ENCODE results near the gene DISC1.

The DISC1 gene

GRCh38 chr1:231677442-231677841, 50.9 kb downstream of the DISC1 start:
- H3K27ac ChIP-seq (ENCODE audit: low read depth, low read length, poor library complexity, severe bottlenecking), result no peak overlapping the region
- H3K4me3 ChIP-seq (ENCODE audit: low read depth, low read length, poor library complexity, severe bottlenecking), result no peak overlapping the region
- TF ChIP-seq CTCF (IDR thresholded peaks at IDR 0.05; ENCODE audit: low read length), result no peak
- no peak for TF ChIP-seq EZH2 (IDR thresholded peaks at IDR 0.05; ENCODE audit: borderline replicate concordance, low read length)
- H4K20me1 ChIP-seq (ENCODE audit: insufficient read depth, low read length), result no peaks in the 10 kb centered on the region
- no peak overlapping the region for H2AFZ ChIP-seq (ENCODE audit: low read length)
- no peaks in the 10 kb centered on the region for H3K36me3 ChIP-seq (ENCODE audit: insufficient read depth, low read length)
- H3K4me1 ChIP-seq (ENCODE audit: insufficient read depth, low read length, severe bottlenecking), result no peaks in the 10 kb centered on the region
- H3K79me2 ChIP-seq (ENCODE audit: insufficient read depth, low read length), result no peaks in the 10 kb centered on the region
- no peaks in the 10 kb centered on the region for H3F3A ChIP-seq (ENCODE audit: insufficient read depth, low read length)
- no peaks in the 10 kb centered on the region; the same call in 1 of the 2 replicates for H3K27me3 ChIP-seq (ENCODE audit: insufficient read depth, low read length)
- H3K9ac ChIP-seq (ENCODE audit: low read length), result no peak overlapping the region
- no peaks in the 10 kb centered on the region for H3K9me2 ChIP-seq (ENCODE audit: low read depth, low read length)
- H3K4me2 ChIP-seq (ENCODE audit: low read length), result no peak overlapping the region
- no peaks in the 10 kb centered on the region for H3K9me3 ChIP-seq (ENCODE audit: low read length)

GRCh38 chr1:231678011-231678432, 51.4 kb downstream of the DISC1 start:
- H2AFZ ChIP-seq (ENCODE audit: low read length), result no peak overlapping the region
- no peak overlapping the region for H3K4me2 ChIP-seq (ENCODE audit: low read length)
- H3K79me2 ChIP-seq (ENCODE audit: insufficient read depth, low read length), result no peaks in the 10 kb centered on the region

GRCh38 chr1:231679109-231679508, 52.5 kb downstream of the DISC1 start:
- no peak for TF ChIP-seq EZH2 (IDR thresholded peaks at IDR 0.05; ENCODE audit: borderline replicate concordance, low read length)
- TF ChIP-seq CTCF (IDR thresholded peaks at IDR 0.05; ENCODE audit: low read length), result no peak

More at GRCh38 chr1:231678011-231678432, 51.4 kb downstream of the DISC1 start:
- H3K27ac ChIP-seq (ENCODE audit: low read depth, low read length, poor library complexity, severe bottlenecking), result no peak overlapping the region
- no peak overlapping the region for H3K9ac ChIP-seq (ENCODE audit: low read length)
- TF ChIP-seq EZH2 (IDR thresholded peaks at IDR 0.05; ENCODE audit: borderline replicate concordance, low read length) (no peak), CTCF (IDR thresholded peaks at IDR 0.05; ENCODE audit: low read length) (no peak)
- no peaks in the 10 kb centered on the region for H3F3A ChIP-seq (ENCODE audit: insufficient read depth, low read length)
- H3K36me3 ChIP-seq (ENCODE audit: insufficient read depth, low read length), result no peaks in the 10 kb centered on the region
- H3K4me3 ChIP-seq (ENCODE audit: low read depth, low read length, poor library complexity, severe bottlenecking), result no peak overlapping the region
- H3K4me1 ChIP-seq (ENCODE audit: insufficient read depth, low read length, severe bottlenecking), result no peaks in the 10 kb centered on the region
- H3K27me3 ChIP-seq (ENCODE audit: insufficient read depth, low read length), result no peaks in the 10 kb centered on the region; the same call in 1 of the 2 replicates
- H4K20me1 ChIP-seq (ENCODE audit: insufficient read depth, low read length), result no peaks in the 10 kb centered on the region
- H3K9me3 ChIP-seq (ENCODE audit: low read length), result no peaks in the 10 kb centered on the region
- no peaks in the 10 kb centered on the region for H3K9me2 ChIP-seq (ENCODE audit: low read depth, low read length)

More at GRCh38 chr1:231679109-231679508, 52.5 kb downstream of the DISC1 start:
- Histone ChIP-seq H3K27me3 (ENCODE audit: insufficient read depth, low read length) (no peaks in the 10 kb centered on the region; the same call in 1 of the 2 replicates), H3K4me3 (ENCODE audit: low read depth, low read length, poor library complexity, severe bottlenecking) (no peak overlapping the region), H3K4me2 (ENCODE audit: low read length) (no peak overlapping the region), H3F3A (ENCODE audit: insufficient read depth, low read length) (no peaks in the 10 kb centered on the region), H3K9ac (ENCODE audit: low read length) (no peak overlapping the region), H2AFZ (ENCODE audit: low read length) (no peak overlapping the region), H3K9me3 (ENCODE audit: low read length) (no peaks in the 10 kb centered on the region), H3K79me2 (ENCODE audit: insufficient read depth, low read length) (no peaks in the 10 kb centered on the region), H4K20me1 (ENCODE audit: insufficient read depth, low read length) (no peaks in the 10 kb centered on the region), H3K36me3 (ENCODE audit: insufficient read depth, low read length) (no peaks in the 10 kb centered on the region), H3K27ac (ENCODE audit: low read depth, low read length, poor library complexity, severe bottlenecking) (no peak overlapping the region), H3K9me2 (ENCODE audit: low read depth, low read length) (no peaks in the 10 kb centered on the region), H3K4me1 (ENCODE audit: insufficient read depth, low read length, severe bottlenecking) (no peaks in the 10 kb centered on the region)

Data from OCI-LY1 (cell line).